HuH-7.5 (cell line): ENCODE results near the gene ENG.
"Not testable (repeated sequence)": the region's sequence is repeated elsewhere in the genome, so short reads cannot be mapped to it uniquely, and the experiment has no call there.

Source experiments
- DNase-seq: peaks from one replicate; pipeline ENCODE4 v3.0.0; 2011; ENCODE audit warnings: low spot score

ENG gene

GRCh38 chr9:127863191-127863621 is 8.7 kb upstream of the ENG start:
- DNase-seq = no peak

GRCh38 chr9:127862075-127863011 is 7.9 kb upstream of the ENG start:
- DNase-seq = no peak

- no peak for DNase-seq
These were observed 6.3 kb upstream of the ENG start for GRCh38 chr9:127860779-127861178.

- DNase-seq = no peak
These were observed 5.8 kb upstream of the ENG start for GRCh38 chr9:127860260-127860659.

- no peak for DNase-seq
These were observed 3.6 kb upstream of the ENG start for GRCh38 chr9:127858041-127858512.

GRCh38 chr9:127857278-127857677 is 2.8 kb upstream of the ENG start:
- DNase-seq = no peak

- no peak for DNase-seq
These were observed 2.3 kb upstream of the ENG start for GRCh38 chr9:127856729-127857116.

- no peak for DNase-seq
These were observed 1.8 kb upstream of the ENG start for GRCh38 chr9:127856094-127856728.

GRCh38 chr9:127855522-127855921 is 1.1 kb upstream of the ENG start:
- no peak for DNase-seq

- DNase-seq = no peak
These were observed 502 bp upstream of the ENG start for GRCh38 chr9:127854960-127855359.

- DNase-seq = no peak
These were observed 910 bp downstream of the ENG start for GRCh38 chr9:127853312-127854183.

- DNase-seq = no peak
These were observed 1.6 kb downstream of the ENG start for GRCh38 chr9:127852829-127853228.

- no peak for DNase-seq
These were observed 4.1 kb downstream of the ENG start for GRCh38 chr9:127850286-127850830.

- no peak for DNase-seq
These were observed 5.5 kb downstream of the ENG start for GRCh38 chr9:127848756-127849504.

- DNase-seq = no peak
These were observed 6.4 kb downstream of the ENG start for GRCh38 chr9:127847833-127848755.

- no peak for DNase-seq
These were observed 7.3 kb downstream of the ENG start for GRCh38 chr9:127847178-127847510.

- DNase-seq = no peak
These were observed 7.8 kb downstream of the ENG start for GRCh38 chr9:127846443-127847177.

- not testable (repeated sequence) for DNase-seq
These were observed 8.8 kb downstream of the ENG start for GRCh38 chr9:127845619-127846018.

GRCh38 chr9:127844821-127845359 is 9.6 kb downstream of the ENG start:
- DNase-seq = no peak
